Measurements from ENCODE around the gene SH3GL3.

DNA sequence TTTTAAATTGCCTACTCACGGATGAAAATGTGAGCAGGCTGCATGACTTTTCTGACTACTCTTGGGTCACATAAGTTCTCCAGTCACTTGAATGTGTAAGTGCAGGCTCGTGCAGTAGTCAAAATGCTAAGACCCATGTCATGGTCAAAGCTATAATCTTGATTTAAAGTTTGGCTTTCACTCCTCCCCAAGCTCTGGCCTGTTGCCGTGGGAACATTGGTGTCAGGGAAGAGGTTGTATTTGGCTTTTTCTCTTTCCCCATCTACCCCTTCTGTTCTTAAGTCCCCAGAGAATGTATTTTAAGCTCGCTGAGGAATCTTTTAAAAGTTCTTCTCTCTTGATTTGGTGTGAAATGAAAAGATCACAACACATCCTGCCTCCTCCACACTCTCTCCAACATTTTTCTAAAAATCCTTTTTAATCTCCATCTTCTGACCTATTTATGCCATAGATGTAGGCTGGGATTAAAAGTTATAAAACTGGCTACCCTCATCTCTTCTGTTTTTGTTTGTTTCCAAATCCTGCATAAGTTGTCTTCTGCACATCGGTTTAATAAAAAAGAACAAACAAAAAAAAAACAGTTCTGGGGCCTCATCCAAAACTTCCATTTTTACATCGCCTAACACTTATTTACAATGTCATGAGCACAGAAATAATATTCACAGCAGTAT lies 145.4 kb downstream of the SH3GL3 start:
- TF ChIP-seq, protein P1, sequence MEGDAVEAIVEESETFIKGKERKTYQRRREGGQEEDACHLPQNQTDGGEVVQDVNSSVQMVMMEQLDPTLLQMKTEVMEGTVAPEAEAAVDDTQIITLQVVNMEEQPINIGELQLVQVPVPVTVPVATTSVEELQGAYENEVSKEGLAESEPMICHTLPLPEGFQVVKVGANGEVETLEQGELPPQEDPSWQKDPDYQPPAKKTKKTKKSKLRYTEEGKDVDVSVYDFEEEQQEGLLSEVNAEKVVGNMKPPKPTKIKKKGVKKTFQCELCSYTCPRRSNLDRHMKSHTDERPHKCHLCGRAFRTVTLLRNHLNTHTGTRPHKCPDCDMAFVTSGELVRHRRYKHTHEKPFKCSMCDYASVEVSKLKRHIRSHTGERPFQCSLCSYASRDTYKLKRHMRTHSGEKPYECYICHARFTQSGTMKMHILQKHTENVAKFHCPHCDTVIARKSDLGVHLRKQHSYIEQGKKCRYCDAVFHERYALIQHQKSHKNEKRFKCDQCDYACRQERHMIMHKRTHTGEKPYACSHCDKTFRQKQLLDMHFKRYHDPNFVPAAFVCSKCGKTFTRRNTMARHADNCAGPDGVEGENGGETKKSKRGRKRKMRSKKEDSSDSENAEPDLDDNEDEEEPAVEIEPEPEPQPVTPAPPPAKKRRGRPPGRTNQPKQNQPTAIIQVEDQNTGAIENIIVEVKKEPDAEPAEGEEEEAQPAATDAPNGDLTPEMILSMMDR (IDR thresholded peaks at IDR 0.05) = no peak
- no peak for TF ChIP-seq POLR2A (IDR thresholded peaks at IDR 0.05)

All from lower leg skin (tissue), 3 donors.